GM18526 (cell line): ENCODE measurements around the gene NQO1.

Experiments used
- POLR2A ChIP-seq: IDR thresholded peaks from 3 replicates; pipeline ENCODE4 v1.6.1; 2011; ENCODE audit not compliant: insufficient read length; ENCODE audit errors: extremely low read depth

The NQO1 gene

GRCh38 chr16:69748694-69749345 is 22.5 kb upstream of the NQO1 start:
- TF ChIP-seq POLR2A, result no peak

GRCh38 chr16:69747115-69747514 is 20.8 kb upstream of the NQO1 start:
- no peak for TF ChIP-seq POLR2A

- TF ChIP-seq POLR2A, result no peak
These were observed 19.6 kb upstream of the NQO1 start for GRCh38 chr16:69745959-69746358.

DNA sequence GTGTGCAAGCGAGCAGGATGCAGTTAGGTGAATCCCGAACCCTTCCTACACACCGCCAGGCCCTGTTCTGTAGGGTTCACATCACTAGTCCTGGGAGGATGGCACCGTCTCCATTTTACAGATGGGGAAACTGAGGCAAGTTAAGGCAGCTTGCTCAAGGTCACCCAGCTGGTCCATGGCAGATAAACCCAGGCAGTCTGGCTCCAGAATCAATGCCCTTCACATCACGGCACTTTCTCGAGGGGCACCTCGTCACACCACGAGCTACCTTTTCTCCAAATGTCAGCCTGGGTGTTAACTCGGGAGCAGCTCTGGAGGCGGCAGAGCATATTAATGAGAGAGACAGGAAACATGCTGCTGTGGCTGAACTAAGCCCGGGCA is 18.9 kb upstream of the NQO1 start:
- no peak for TF ChIP-seq POLR2A

DNA sequence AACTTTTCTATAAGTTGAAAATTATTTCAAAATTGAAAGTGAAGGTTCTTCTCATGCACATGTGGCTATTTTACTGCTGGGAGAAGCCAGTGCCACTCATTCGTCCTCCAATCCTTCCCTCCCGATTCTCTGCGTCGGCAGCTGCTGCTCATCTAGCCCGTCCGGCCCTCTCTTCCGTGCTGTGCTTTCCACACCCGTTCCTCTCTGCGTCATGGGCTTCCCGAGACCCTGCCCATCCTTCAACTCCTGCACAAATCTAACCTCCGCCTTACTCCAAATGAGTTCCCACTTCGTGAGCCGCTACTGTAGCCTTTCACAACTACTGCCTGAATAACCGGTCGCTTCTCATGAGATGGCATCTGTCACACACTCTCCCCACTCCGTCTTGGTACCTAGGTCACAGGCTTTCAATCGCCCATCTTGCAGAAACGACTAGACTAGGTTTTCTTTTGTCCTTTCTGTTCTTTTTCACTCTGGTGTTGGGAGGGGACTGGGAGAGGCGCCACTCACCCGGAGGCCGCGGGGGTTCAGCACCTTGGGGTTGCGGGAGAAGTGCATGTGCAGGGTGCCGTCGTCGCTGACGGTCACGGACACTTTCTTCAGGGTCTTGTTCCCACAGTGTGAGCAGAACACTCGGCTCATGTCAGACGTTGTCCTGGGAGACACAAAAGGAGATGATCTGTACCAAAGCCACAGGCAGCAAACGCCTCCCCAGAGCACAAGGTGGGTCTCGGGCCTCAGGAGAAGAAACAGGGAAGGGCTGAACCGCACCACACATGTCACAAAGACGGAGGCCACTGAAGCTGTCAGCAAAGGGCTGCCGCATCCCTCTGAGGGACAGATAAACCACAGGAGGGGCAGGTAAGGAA is 18.2 kb upstream of the NQO1 start:
- no peak for TF ChIP-seq POLR2A

DNA sequence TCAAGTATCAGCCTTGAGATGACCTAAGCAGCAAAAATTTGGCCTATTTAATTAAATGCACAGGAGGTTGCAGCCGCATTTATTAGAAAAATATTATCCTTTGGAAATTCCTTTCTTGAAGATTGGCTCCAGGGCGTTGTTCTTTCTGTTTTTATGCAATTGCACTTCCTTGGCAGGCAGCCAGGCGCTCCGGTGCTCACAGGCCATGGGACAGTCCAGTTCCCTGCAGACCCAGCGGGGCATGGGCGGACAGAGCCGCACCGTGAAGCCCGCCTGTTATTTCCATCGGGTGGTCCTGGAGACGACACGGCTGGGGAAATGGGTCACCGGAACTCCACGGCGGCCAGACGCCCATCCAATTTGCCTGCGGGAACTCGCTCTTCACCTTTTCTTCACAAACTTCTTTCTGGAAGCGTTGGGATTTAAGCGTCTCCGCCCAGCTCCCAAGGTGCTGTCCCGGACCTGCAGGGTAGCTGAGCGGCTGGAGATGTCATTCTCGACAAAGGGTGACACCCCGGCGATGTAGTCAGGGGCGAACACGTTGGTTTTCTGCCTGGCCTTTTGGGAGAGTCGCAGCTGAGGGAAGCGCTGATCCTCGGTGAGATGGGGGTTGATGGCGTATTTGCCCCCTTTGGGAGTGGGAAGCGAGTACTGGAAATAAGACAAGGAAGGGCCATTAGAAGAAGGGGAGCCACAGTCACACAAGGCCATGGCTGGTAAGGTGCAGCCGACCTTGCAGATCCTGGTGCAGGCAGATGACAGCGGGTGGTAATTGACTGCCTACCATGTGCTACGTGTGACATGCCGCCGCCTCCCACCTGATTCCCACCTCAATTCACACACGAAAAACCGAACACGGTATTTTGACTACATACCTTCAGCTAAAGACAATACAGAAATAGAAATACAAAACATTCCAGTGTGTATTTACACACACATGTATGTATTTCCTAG is 15.9 kb upstream of the NQO1 start:
- TF ChIP-seq POLR2A, result no peak

DNA sequence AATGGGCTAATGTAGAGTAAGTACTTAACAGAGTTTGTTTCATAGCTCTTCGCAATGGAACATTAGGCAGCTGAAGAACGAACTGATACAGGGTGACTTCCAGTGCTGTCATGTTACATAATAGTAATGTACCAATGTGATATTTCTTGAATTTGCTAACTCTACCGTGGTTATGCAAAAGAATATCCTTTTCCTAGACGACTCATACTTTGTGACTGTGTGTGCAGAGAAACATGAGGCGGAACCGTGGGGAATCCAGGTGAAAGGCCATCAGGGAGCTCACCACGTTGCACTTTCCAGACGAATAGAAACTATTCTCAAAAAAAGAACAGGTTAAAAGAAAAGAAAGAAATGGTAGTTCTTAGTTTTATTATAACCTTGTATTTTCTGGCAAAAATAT is 15.2 kb upstream of the NQO1 start:
- no peak for TF ChIP-seq POLR2A

DNA sequence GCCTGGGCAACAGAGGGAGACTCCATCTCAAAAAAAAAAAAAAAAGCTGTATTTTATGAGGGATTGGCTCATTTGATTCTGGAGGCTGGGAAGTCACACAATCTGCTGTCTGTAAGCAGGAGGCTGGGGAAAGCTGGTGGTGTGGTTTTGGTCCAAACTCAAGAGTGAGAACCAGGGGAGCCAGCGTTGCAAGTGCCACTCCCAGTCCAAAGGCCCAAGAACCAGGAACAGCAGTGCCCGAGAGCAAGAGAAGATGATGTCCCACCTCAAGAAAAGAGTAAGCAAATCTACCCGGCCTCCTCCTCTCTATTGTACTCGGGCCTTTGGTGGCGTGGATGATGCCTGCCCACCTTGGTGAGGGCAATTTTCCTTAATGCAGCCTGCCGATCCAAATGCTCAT is 5.7 kb upstream of the NQO1 start:
- no peak for TF ChIP-seq POLR2A

DNA sequence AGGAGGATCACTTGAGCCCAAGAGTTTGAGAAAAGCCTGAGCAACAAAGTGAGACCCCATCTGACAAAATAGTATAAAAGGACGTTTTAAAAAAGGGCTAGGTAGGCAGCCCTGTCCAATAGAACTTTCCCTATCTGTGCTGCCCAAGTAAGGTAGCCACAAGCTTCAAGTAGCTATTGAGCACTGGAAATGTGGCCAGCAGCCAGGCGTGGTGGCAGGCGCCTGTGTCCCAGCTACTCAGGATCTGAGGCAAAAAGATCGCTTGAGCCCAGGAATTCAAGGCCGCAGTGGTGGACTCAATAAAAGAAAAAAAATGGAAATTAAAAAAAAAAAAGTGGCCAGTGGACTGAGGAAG is 1.5 kb upstream of the NQO1 start:
- no peak for TF ChIP-seq POLR2A

DNA sequence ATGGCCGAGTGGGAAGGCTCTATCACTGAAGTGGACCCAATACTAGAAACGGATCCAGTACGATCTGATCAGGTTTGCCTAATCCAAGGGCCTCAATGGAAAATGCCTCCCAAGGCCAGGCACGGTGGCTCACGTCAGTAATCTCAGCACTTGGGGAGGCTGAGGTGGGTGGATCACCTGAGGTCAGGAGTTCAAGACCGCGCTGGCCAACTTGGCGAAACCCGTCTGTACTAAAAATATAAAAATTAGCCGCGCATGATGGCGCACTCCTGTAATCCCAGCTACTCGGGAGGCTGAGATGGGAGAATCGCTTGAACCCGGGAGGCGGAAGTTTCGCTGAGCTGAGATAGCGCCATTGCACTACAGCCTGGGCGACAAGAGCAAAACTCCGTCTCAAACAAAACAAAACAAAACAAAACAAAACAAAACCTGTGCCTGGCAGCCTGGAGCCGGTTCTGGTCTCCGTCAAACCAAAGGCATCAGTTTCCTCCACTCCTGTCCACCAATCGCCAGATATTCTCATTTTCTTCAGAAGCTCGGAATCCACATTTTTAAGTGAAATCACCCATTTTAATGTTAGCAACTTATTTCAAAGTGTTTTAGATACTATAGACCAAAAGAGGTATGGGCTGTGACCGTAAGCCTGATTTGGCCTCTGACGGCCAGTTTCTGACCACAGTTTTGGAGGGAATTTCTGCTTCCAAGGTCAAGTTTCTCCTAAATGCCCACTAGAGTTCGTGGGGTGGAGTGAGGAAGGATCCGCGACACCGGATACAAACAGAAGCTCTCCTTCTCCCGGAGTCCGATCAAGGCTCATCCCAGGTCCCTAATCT is 664 bp downstream of the NQO1 start:
- TF ChIP-seq POLR2A, result no peak

DNA sequence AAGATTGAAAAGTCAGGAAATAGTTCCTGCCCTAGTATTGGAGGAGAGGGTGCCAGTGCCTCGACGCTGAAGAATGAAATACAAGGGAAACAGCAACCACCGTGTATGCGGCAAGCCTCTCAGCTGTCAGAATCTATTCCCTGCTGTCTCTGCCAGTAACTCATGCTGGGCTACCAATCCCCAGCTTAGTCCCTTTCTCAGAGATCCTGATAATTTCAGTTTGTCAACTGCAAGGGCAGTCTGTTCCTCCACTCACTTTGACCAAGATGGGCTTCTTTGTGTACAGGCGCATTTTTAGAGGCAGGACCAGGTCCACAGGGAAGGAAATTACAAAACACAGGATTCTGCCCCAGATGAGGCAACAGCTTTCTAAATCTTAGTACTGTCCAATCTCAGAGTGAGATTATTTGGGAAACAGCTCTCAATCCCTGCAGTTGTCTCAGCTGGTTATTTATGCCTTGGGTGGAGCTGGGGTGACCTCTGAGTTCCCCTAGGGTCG is 1.3 kb downstream of the NQO1 start:
- TF ChIP-seq POLR2A, result no peak

GRCh38 chr16:69724414-69724873 is 1.9 kb downstream of the NQO1 start:
- no peak for TF ChIP-seq POLR2A

GRCh38 chr16:69721441-69721957 is 4.9 kb downstream of the NQO1 start:
- no peak for TF ChIP-seq POLR2A

- no peak for TF ChIP-seq POLR2A
These were observed 5.4 kb downstream of the NQO1 start for GRCh38 chr16:69720822-69721430.
